NCI-H146 treated with DMSO at 0.1 percent for 48 hours (cell line): ENCODE data around the gene ETFA.
"Not testable (repeated sequence)": the region's sequence is repeated elsewhere in the genome, so short reads cannot be mapped to it uniquely, and the experiment has no call there.

Experiments
- DNase-seq: peaks from one replicate; lab custom pipeline; 2025; ENCODE audit not compliant: unreplicated experiment; lab: John Stamatoyannopoulos, UW

The ETFA gene

GRCh38 chr15:76327191-76328105, 16.2 kb upstream of the ETFA start:
- no peak for DNase-seq

GRCh38 chr15:76325704-76326103, 14.4 kb upstream of the ETFA start:
- no peak for DNase-seq

- DNase-seq: no peak
Measured at GRCh38 chr15:76324066-76324465, 12.8 kb upstream of the ETFA start.

GRCh38 chr15:76321602-76322001, 10.3 kb upstream of the ETFA start:
- DNase-seq: no peak

- no peak for DNase-seq
Measured at GRCh38 chr15:76321171-76321570, 9.9 kb upstream of the ETFA start.

- no peak for DNase-seq
Measured at GRCh38 chr15:76320012-76320411, 8.7 kb upstream of the ETFA start.

GRCh38 chr15:76313731-76314130, 2.5 kb upstream of the ETFA start:
- DNase-seq: no peak

- DNase-seq: not testable (repeated sequence)
Measured at GRCh38 chr15:76313175-76313567, 1.9 kb upstream of the ETFA start.

- DNase-seq: no peak
Measured at GRCh38 chr15:76312540-76313174, 1.4 kb upstream of the ETFA start.

- no peak for DNase-seq
Measured at GRCh38 chr15:76310475-76311099, 682 bp downstream of the ETFA start.

GRCh38 chr15:76309601-76310330, 1.5 kb downstream of the ETFA start:
- DNase-seq: no peak

GRCh38 chr15:76303909-76304308, 7.4 kb downstream of the ETFA start:
- no peak for DNase-seq

GRCh38 chr15:76299786-76300185, 11.5 kb downstream of the ETFA start:
- DNase-seq: no peak

GRCh38 chr15:76298986-76299385, 12.3 kb downstream of the ETFA start:
- DNase-seq: no peak

- DNase-seq: not testable (repeated sequence)
Measured at GRCh38 chr15:76297951-76298350, 13.3 kb downstream of the ETFA start.

- no peak for DNase-seq
Measured at GRCh38 chr15:76296849-76297248, 14.4 kb downstream of the ETFA start.

- not testable (repeated sequence) for DNase-seq
Measured at GRCh38 chr15:76294463-76294862, 16.8 kb downstream of the ETFA start.

- no peak for DNase-seq
Measured at GRCh38 chr15:76293361-76293760, 17.9 kb downstream of the ETFA start.

- DNase-seq: no peak
Measured at GRCh38 chr15:76289582-76289981, 21.7 kb downstream of the ETFA start.

GRCh38 chr15:76286271-76286879, 24.9 kb downstream of the ETFA start:
- no peak for DNase-seq
